Measurements from ENCODE around the gene NR2F1.

- TF ChIP-seq POLR2AphosphoS5 (IDR thresholded peaks at IDR 0.05; ENCODE audit: borderline replicate concordance, low read depth, low read length): no peak
- TF ChIP-seq EZH2 (IDR thresholded peaks at IDR 0.05): no peak
- no peak for TF ChIP-seq FOXP2 (optimal IDR thresholded peaks at IDR 0.05; ENCODE audit: control extremely low read depth, extremely low read length, insufficient read depth)
These were observed 7.5 kb downstream of the NR2F1 start for GRCh38 chr5:93590493-93590892.
